LNCAP (cell line): Measurements from ENCODE around the gene MYO5C.

Experiments
- CTCF ChIP-seq: fragments of 450-650 bp; IDR thresholded peaks from 2 replicates; pipeline ENCODE4 v1.5.1; 2017; ENCODE audit warnings: mild to moderate bottlenecking

Gene MYO5C

GRCh38 chr15:52181938-52182780 lies 113.4 kb downstream of the MYO5C start:
- no peak for TF ChIP-seq CTCF

GRCh38 chr15:52180851-52181450 lies 114.7 kb downstream of the MYO5C start:
- no peak for TF ChIP-seq CTCF

GRCh38 chr15:52180196-52180835 lies 115.3 kb downstream of the MYO5C start:
- no peak for TF ChIP-seq CTCF

GRCh38 chr15:52179278-52180195 lies 116.1 kb downstream of the MYO5C start:
- no peak for TF ChIP-seq CTCF

GRCh38 chr15:52178765-52179164 lies 116.8 kb downstream of the MYO5C start:
- no peak for TF ChIP-seq CTCF

GRCh38 chr15:52172869-52173268 lies 122.7 kb downstream of the MYO5C start:
- no peak for TF ChIP-seq CTCF

GRCh38 chr15:52171807-52172206 lies 123.8 kb downstream of the MYO5C start:
- TF ChIP-seq CTCF, result no peak
